HG03565 (cell line): Measurements from ENCODE around the gene FAM162A.

Experiments used
- ATAC-seq: cut with Tn5 transposase; IDR thresholded peaks from one replicate; pipeline ENCODE4 v1.9.1; 2021; ENCODE audit warnings: mild to moderate bottlenecking, moderate library complexity; ENCODE audit not compliant: unreplicated experiment

The FAM162A gene

DNA sequence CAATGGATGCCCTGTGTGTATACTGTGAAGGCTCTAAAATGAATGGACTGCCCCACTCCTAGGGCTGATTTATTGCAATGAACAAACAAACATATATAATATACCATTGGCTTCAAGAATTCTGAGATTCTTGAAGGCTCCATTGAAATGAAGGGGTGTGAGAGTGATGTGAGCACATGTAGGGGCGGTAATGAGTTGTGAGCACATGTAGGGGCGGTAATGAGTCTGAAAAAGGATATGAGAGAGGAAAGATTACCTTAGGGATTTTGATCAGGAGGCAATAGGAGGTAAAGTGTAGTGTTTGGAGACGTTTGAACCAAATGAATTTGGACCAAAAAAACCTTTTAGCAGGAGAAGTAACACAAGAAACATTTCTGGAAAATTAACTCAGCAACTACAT lies 3.7 kb downstream of the FAM162A start:
- ATAC-seq = no peak

DNA sequence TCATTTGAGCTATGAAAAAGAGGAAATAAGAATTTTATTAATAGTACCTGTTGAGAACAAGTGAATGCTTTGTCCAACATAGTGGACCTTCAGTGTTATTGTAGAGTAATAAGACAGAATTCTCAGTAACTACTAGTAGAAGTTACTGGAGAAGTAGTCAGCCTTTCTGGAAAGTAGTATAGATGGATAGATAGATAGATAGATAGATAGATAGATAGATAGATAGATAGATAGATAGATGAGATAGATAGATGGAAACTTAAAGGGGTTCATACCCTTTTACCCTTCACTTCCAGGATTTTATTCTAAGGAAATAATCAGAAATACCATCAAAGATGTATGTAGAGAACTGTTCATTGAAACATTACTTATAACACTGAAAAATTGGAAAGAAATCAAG lies 5.2 kb downstream of the FAM162A start:
- ATAC-seq = no peak

DNA sequence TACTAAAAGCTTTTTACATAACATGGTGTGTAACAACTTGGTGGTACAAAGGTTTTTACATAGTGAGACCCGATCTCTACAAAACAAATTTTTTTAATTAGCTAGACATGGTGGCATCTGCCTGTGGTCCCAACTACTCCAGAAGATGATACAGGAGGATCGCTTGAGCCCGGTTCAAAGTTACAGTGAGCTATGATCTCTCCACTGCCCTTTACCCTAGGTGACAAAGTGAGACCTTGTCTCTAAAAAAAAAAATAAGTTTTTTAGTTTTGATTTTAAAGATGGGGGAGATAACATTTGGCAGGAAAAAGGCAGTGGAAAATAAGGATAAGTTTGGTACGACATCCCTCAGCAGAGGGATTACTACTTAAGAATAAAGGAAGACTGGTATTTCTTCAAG lies 5.9 kb downstream of the FAM162A start:
- no peak for ATAC-seq

DNA sequence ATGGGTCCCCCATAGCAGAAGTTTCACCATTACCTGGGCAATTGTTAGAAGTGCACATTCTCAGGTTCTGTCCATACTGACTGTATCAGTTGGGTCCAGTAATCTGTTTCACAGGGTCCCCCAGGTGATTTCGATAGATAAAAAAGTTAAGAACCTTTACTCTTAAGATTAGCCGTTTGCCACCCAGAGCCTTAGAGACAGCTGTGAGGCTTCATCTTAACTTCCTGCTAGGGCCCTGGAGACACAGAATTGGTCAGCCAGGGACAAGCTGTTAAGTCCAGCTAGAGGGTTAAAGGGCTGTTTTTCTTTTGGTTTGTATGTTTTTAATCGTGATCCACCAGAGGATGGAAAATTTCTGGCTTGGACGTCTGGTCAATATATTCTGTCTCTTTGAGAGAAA lies 6.7 kb downstream of the FAM162A start:
- no peak for ATAC-seq

DNA sequence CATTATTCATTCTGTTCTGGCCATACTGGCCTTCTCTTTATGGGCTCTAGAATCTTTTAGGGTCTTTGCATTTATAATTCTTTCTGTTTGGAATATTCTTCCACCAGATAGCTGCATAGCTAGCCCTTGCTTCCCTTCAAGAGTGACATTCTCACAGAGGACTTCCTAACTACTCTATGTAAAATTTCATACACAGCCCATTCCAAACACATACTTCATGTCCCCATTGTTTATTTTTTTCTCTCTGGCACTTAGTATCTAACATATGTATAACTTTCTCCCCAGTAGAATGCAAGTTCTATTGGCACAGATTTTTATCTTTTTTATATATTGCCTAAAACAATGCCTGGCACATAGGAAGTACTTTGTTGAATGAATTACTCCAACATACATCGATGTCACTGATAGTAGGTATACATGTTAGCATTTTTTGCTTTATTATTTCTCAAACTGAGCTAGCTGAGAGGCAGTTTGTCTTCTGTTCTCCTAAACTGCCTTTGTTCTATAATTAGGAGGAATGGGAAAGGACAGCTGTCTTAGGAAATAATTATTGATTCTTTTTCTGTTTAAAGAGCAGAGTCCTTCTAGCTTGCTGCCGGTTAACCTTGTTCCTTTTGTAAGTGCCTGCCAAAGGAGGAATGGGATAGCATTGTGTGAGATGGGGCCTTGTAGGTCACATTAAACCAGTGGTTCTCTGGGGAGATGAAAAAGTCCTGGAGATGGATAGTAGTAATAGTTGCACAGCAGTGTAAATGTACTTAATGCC lies 7.9 kb downstream of the FAM162A start:
- no peak for ATAC-seq

DNA sequence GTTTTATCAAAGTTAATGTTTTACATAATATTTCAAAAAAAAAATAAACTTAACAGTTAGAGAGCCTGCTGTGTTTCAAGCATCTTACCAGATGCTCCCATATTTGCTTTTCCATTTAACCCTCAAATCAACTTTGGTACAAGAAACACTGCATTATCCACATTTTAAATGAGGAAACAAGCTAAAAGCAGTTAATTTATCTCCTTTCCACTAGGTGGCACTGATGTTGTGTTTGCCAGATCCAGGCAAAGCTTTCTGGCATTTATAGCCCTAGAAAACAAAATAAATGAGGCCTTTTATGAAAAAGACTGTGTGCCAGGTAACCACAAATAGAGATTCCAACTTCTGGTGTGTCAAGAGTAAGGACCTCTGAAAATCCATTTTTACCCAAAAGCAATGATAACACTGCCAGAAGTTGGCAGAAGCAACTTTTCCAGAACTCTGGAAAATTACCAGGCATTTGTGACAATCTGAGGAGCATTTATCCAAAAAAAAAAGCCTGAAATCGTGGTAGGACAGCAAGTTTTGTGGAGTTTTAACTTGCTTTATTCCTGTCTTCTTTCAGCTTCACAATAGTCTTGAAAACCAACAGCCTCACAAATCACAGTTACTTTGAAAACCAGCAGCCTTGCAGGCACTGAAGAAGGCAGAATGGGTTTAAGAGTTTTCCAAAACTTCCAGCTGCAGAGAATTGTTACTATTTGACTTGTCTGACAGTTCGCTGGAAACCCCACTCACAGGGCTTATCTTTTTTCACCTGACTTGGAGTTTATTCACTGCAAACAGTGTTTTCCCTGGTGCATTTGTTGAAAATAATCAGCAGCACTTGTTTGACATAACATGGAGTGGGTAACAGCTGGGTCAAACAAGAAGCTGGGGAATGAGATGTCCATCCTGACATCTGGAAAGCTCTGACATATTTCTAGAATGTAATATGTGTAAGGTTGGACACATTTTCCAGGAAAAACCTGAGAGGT lies 9.2 kb downstream of the FAM162A start:
- no peak for ATAC-seq

DNA sequence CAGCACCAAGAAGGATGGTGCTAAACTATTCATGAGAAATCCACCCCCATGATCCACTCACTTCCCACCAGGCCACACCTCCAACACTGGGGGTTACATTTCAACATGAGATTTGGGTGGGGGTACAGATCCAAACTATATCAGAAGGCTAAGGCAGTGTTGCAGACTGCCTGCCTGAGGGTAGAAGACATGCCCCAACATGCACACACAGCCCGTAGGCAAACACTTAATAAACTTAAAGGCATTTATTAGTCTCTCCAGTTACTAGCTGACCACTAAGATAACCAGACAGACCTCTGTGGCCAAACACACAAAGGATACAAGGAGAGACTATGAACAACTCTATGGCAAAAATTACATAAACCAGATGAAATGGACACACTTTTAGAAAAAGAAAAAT lies 10.2 kb downstream of the FAM162A start:
- ATAC-seq = no peak

DNA sequence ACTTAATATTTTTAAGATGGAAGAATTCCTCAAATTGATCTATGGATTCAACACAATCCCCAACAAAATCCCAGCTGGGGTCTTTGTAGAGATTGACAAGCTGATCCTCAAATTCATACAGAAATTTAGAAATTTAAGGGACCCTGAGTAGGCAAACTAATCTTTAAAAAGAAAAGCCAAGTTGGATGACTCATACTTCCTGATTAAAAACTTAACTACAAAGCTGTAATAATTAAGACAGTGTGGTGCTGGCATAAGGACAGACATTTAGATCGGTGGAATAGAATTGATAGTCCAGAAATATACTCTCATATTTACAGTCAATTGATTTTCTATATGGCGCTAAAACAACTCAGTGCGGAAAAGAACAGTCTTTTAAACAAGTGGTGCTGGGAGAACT lies 11.6 kb downstream of the FAM162A start:
- no peak for ATAC-seq

DNA sequence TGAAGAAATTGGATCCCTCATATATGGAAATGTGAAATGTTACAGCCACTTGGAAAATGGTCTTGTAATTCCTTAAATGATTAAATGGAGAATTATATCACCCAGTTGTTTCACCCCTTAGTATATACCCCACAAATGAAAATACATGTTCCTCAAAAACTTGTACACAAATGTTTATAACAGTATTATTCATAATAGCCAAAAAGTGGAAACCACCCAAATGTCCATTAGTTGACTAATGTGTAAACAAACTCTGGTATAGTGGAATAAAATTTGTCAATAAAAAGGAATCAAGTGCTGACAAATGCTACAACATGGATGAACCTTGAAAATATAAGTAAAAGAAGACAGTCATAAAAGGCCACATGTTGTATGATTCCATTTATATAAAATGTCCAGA lies 12.5 kb downstream of the FAM162A start:
- no peak for ATAC-seq

DNA sequence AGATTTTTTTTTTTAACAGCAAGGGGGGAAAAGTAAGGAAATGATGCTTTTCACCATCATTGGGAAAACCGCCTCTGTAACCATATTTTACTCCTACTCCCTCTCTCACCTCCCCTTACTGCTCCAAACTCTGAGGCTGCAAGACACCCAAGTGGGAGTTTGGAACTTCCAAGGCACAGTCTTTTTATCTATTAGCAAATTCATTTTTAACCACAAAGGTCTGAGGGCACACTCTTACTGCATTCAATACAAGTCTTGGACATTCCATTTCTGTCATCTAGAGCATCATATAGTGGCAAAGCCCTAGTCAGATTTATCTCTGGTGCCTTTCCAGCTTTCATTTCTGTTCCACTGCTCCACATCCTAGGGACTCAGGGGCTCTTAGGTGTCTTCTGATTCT lies 13.2 kb downstream of the FAM162A start:
- no peak for ATAC-seq

DNA sequence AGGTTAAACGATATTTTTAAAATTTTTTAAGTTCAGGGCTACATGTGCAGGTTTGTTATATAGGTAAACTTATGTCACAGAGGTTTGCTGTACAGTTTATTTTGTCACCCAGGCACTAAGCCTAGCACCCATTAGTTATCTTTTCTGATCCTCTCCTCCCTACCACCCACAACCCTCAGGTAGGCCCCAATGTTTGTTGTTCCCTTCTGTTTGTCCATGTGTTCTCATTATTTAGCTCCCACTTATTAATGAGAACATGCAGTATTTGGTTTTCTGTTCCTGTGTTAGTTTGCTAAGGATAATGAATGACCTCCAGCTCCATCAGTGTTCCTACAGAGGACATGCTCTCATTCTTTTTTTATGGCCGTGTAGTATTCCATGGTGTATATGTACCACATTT lies 14.9 kb downstream of the FAM162A start:
- no peak for ATAC-seq

DNA sequence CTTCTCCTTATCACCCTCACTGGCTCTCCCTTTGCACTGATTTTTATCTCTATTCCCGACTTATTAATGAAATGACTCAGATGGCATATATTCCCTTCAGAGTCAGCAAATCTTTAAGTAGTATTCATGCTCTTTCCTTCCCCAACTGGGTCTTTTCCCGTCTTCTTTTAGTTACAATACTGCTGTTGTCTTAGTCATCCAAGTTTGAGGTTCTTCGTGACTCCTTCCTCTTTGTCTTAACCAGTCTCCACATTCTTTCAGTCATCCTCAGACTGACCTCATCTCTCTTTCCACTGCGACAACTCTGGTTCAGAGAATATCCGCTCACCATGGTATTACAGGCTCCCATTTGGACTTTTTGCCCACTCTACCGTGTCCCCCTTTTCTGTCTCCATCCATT lies 19.5 kb downstream of the FAM162A start:
- ATAC-seq = no peak

DNA sequence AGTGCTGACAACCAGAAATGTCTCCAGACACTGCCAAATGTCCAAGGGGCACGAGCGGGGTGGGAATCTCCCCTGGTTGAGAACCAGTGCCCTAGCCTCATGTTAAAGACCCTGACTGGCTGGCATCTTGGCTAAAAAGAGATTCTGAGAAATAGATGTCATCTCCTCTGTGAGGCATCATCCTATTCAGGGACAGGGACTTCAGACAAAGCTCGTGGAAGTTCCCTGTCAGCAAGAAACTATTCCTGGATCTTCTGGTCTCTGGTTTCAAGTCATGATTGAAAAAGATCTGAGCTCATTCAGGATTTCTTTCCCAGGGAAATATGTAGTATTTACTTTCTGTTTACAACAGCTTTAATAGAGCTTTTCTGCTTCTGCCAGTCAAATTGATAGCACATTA lies 21.0 kb downstream of the FAM162A start:
- ATAC-seq = no peak

DNA sequence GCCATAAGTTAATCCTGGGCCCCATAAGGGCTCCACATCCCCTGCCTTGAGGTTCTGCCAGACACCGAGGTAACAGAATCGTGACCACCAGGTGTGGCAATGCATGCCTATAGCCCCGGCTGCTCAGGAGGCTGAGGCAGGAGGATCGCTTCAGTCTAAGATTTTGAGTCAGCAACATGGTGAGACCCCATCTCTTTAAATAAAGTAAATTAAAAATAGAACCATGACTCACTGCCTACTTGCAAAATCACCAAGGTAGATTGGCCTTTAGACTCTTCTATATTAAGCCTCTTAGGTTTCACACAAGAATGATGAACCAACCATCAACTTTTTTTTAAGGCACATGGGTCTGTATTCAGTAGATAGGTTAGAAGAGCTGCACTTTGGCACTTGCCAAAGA lies 22.2 kb downstream of the FAM162A start:
- no peak for ATAC-seq

DNA sequence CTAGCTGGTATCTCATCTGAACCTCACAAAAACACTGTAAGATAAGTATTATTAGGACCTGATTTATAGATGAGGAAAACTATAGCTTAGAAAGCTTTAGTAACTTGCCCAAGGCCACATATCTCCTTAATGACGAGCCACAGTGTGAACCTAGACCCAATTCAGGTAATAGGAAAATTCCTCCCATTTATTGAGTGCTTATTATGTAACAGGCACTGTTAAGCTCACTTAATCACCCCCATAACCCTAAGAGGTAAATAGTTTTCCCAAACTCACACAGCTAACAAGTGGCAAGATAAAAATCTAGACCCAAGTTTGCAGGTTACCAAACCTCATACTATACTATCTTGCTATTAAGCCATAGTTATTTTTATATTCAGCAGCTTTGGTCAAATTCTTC lies 24.0 kb downstream of the FAM162A start:
- no peak for ATAC-seq

DNA sequence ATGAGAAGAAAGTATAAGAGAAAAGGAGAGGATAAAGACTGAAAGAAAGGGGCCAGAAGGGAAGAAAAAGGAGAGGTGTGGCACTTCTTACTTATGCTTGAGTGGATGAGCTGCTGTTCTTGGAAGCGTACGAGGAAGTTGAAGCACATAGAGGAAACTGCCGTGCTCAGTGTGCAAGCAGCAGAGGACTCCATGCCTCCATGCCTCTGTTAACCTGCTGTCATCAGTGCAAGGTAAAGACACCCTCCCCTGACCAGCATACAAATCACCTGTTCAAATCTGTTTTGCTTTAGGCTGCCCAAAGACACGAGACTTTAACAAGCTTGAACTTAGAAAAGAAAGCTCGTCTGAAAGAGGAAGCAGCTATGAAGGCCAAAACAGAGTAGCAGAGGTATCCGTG lies 25.5 kb downstream of the FAM162A start:
- no peak for ATAC-seq

DNA sequence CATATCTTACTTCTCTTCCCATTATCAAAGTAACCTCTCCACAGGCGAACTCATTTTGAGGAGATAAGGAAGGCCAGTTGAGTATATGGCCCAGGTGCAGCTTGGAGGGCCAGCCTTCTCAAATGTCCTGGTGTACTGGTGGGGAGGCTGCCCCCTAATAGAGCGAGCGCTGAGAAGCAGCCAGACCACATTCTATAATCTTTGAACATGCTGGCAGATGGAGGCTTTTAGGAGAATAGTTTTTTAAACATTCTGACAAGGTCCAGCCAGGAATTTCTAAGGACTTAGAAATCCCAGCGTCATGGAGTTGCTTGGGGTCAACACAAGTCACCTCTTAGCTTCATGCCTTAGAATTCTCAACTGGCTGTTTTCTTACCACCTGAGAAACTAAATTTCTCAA lies 26.1 kb downstream of the FAM162A start:
- no peak for ATAC-seq

DNA sequence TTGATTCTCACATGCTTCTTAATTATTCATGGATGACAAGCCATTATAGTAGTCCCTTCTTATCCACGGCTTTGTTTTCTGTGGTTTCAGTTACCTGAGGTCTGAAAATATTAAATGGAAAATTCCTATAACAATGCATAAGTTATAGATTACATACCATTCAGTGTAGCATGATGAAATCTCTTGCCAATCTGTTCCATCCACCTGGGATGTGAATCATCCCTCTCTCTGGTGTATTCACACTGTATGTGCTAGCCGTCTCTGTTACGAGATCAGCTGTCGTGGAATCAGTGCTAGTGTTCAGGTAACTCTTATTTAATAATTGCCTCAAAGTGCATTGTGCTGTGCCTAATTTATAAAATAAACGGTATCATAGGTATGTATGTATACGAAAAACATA lies 26.7 kb downstream of the FAM162A start:
- no peak for ATAC-seq

DNA sequence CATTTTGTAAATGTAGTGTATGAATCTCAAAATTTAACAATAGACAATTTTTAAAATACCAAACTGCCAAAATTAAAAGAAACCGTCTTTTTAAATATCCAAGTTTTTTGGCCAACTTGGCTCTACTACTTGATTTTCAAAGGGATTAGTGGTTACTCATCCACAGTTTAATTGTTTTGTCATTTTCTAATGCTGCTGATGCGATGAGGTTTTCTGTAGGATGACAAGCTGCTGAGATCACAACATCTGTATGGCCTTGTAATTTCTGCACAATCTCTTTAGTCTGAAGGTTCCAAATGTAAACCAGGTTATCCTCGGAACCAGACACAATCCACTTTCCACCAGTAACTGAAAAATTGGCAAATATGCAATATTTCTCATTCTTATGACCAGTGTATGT lies 30.4 kb downstream of the FAM162A start:
- no peak for ATAC-seq

DNA sequence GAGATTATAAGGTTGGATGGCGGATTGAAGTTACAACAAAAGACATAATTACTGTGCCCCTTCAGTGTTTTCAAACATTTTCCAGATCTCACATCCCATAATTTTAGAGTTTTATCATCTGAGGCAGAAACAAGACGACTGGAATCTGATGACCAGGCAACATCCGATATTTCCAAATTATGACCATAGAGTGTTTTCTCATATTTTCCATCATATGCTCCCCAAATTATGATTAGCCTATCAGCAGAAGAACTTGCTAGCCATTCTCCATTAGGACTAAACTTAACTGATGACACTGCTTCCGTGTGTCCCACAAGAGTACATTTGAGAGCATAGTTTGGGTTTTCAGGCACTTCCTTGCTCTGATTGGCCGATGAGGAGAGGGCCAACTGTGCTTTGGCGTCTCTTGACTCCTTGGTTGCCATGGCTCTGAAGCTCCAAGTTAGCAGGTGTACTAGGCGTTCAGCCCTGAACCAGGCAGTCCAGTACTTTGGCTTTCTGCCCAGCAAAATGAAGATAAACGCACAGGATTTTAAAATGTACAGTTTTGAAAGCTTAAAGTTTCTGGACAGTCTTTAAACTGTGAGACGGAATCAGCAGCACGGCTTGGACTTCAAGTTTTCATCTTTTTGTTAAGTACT lies 31.2 kb downstream of the FAM162A start:
- ATAC-seq = peak; percentile 47

DNA sequence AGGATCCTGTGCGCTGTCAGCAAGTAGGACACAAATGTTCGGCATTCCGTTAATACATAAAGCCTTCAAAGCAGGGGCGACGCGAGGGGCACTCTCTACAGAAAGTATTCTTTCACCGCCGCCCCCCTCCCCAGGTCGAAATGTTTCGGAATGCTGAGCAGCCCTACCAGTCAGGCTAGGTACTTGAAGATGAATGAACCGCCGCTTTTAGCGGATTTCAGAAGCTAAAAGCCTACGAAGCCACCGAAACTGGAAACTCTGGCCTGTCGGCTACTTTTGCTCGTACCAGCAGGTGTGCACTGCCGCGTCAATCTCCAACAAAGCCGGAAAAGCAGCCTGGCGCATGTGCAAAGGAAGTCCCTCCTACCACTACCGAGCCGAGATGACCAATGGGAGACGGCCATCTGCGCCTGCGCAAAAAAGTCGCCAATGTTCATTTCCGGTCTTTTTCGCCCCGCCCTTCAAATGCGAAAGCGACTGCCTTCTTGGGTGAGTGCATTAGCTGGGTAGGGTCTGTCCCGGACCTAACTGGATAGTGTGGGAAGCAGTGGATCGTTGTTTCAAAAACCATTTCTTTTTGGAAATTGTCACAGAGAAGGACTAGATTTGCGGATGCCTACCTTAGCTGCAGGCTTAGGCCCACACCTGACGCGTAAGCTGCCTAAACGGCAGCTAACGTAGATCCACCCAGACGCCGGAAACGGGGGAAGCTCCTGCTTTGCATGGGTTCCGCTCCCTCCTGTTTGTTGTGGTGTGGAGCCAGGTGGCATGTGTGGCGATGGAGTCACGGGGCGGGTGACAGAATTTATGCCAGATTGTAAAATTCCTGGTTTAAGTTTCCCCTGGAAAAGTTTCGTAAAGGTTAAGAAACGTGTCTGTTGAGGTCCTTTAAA lies 32.0 kb downstream of the FAM162A start, which contains the start of gene WDR5B:
TSS of gene WDR5B (minus strand) at position 301 of the 893 bp plus-strand sequence. CDS start 534 bp downstream, outside the sequence.
- peak; percentile 76 for ATAC-seq
